GM21381 (cell line): Measurements from ENCODE around the gene MAPKAPK5.
"Not testable (repeated sequence)": the region's sequence is repeated elsewhere in the genome, so short reads cannot be mapped to it uniquely, and the experiment has no call there.

ENCODE experiments used
- ATAC-seq: cut with Tn5 transposase; IDR thresholded peaks from one replicate; pipeline ENCODE4 v1.9.1; 2021; ENCODE audit warnings: mild to moderate bottlenecking, moderate library complexity; ENCODE audit not compliant: unreplicated experiment

Gene MAPKAPK5

DNA sequence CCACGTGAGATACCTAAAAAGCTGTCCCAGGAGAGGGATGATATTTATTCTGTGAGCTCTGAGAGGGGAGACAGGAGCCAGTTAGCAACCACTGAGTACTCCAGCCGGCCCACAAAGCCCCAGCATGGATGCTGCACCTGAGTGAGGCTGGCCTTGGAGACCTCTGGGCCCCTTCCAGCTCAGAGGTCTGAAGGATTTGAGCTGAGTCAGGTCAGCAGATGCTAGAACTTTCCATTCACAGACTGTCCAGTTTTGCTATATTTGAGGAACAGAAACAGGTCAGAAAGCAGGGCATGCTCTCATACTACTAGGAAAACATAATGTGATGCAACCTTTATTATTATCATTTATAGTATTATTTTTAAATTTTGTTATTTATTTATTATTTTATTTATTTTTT, 15.0 kb upstream of the MAPKAPK5 start:
- ATAC-seq: no peak

DNA sequence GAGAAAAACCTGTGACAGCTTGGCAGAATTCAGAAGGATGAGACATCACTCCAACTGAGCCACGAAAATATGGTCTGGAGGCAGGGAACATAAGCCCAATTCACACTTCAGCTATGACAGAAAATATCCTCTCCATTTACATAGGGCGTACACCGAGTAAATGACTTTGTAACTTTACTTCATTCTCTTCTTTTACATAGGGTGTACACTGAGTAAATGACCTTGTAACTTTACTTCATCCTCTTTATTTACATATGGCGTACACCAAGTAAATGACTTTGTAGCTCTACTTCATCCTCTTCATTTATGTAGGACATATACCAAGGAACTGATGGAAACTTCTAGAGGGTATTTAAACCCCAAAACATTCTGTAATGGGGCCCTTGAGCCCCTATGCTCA, 14.1 kb upstream of the MAPKAPK5 start:
- no peak for ATAC-seq

DNA sequence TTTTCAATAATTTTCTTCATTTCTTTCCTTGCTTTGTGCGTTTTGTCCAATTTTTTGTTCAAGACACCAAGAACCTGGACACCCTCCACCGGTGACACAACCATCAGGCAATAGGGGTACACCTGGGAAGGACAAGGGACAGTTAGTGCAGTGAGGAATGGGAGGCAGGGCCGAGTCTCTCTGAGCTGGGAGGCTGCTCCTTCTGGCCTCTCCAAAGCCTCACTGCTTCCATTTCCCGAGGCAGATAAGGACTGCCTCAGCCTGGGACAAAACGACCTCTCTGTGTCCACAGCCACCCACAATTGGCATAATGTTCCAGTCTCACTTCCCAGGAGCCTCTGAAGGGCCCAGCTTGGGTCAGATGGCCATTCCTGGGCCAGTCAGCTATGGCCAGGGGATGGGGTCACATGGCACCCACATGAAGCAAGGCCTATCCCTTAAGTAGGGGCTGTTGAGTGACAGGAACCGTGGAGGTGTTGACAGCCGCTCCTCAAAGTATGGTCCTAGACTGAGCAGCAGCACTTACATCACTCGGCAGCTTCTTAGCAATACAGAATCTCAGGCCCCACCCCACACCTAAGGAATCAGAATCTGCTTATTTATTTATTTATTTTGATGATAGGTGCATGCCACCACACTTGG, 13.6 kb upstream of the MAPKAPK5 start:
- ATAC-seq: no peak

- not testable (repeated sequence) for ATAC-seq
Measured at GRCh38 chr12:111829635-111830034, 12.4 kb upstream of the MAPKAPK5 start.

DNA sequence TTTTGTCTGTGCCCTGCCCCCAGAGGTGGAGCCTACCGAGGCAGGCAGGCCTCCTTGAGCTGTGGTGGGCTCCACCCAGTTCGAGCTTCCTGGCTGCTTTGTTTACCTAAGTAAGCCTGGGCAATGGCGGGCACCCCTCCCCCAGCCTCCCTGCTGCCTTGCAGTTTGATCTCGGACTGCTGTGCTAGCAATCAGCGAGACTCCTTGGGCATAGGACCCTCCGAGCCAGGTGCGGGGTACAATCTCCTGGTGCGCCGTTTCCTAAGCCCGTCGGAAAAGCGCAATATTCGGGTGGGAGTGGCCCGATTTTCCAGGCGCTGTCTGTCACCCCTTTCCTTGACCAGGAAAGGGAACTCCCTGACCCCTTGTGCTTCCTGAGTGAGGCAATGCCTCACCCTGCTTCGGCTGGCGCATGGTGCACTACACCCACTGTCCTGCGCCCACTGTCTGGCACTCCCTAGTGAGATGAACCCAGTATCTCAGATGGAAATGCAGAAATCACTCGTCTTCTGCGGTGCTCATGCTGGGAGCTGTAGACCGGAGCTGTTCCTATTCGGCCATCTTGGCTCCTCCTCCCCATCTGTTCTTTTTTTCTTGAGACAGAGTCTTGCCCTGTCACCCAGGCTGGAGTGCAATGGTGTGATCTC, 7.2 kb upstream of the MAPKAPK5 start:
- ATAC-seq: not testable (repeated sequence)

- not testable (repeated sequence) for ATAC-seq
Measured at GRCh38 chr12:111835531-111836181, 6.4 kb upstream of the MAPKAPK5 start.

DNA sequence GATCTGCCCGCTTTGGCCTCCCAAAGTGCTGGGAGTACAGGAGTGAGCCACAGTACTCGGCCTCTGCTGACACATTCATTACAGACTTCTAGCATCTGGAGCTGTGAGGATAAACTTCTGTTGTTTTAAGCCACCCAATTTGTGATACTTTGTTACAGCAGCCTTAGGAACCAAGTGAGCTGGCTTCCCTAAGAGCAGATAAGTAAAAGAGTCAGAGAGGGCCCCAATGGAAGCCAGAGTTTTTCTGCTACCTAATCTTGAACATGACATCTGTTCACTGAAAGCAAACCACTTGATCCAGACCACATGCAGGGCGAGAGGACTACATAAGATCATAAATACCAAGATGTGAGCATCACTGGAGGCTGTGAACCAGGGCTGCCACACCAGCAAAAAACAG, 3.7 kb upstream of the MAPKAPK5 start:
- ATAC-seq: no peak

- ATAC-seq: no peak
Measured at GRCh38 chr12:111840807-111841206, 1.2 kb upstream of the MAPKAPK5 start.

GRCh38 chr12:111841236-111841749, 735 bp upstream of the MAPKAPK5 start:
- no peak for ATAC-seq

- peak; percentile 21 for ATAC-seq
Measured at GRCh38 chr12:111842556-111843396, 748 bp downstream of the MAPKAPK5 start.

DNA sequence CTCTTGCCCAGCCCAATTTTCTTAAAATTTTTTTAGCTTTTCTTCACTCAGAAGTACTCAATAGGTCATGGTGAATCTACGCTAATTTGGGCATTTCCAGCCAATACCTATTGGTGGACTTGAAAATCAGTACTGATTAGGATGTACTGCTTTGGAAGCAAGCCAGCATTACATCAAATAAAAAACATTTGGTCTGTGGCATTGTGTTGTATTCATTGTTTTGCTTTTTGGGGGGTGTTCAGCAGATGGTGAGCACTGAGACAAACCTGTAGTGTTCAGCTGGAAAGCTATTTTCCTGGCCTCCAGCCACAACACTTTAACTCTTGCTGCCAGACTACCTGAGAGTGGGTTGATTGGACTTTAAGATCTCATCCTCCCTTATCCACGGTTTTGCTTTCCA, 4.0 kb downstream of the MAPKAPK5 start:
- ATAC-seq: no peak

GRCh38 chr12:111850526-111850925, 8.5 kb downstream of the MAPKAPK5 start:
- ATAC-seq: no peak

DNA sequence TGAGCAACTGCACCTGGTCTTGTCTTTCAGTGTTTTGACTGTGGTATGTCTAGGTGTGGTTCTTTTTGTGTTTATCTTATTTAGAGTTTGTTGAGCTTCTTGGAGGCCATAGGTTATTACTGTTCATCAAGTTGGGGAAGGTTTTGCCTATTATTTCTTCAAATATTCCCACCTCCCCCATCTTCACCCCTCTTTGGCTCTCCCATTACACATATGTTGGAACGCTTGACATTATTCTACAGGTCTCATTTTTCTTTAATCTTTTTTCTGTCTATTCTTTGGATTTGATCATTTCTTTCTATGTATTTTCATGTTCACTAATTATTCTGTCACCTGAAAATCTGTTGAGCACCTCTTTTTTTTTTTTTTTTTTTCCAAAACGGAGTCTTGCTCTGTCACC, 16.2 kb downstream of the MAPKAPK5 start:
- no peak for ATAC-seq

GRCh38 chr12:111858778-111859177, 16.8 kb downstream of the MAPKAPK5 start:
- no peak for ATAC-seq

DNA sequence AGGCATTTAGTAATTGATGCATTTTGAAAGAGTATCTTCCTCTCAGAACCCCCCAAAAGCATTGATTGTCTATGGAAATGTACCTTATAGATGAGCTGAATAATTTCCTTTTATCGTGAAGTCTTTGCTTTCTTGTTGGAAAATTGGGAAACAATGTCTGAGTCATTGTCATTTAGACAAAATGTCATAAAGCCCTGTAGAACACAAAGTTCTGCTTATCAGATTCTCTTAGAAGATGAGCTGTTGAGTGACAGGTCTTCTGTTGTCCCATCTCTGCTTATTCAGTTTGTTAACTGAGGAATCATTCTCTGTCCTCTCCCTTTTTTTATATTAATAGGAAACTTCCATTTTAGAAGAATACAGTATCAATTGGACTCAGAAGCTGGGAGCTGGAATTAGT, 22.9 kb downstream of the MAPKAPK5 start:
- no peak for ATAC-seq

DNA sequence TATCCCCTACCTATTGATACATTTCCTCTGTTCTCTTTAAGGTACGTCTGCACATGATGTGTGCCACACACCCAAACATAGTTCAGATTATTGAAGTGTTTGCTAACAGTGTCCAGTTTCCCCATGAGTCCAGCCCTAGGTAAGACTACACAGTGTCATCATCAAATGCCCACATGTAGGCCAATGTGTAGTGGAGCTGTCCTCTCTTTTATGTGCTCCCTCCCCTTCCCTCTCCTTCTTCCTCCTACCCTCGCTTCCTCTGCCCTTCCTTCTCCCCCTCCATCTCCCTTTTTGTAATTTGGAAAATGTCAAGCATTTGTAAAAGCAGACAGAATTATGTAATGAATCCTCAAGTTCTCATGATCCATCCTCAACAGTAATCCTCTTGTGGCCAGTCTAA, 25.5 kb downstream of the MAPKAPK5 start:
- no peak for ATAC-seq

DNA sequence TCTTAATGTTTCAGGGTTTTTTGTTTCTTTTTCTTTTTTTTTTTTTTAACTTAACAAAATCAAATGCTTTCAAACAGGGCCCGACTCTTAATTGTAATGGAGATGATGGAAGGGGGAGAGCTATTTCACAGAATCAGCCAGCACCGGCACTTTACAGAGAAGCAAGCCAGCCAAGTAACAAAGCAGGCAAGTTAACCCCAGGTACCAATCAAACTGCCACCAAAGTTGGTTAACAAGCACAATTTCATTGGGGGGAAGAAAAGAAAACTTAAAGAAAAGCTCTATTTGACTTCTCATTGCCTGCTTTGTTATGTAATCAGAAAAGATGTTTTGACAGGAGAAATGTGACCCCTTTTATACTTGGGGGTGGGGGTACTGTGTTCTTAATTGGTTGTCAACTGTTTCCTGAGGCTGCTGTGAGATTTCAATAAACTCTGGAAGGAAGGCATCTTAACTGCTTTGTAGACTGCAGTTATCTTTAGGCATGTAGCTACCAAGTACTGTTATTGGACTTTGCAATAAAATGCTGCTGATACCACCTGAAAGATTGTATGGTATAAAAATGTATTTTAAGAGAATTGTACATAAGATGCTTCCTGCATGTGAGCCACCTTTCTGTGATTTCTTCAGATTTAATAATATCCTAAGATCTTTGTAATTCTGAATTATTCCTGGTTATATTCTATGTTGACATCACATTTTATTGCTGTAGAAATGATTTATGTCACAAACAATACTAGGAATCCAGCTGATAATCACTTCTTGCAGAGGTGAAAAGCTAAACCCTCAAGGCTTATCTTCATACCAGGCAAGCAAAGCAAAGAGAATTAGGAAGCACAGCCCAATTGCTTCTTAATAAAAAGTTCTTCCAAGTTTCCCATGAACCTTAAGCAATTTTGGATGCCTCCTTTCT, 26.9 kb downstream of the MAPKAPK5 start:
- no peak for ATAC-seq

DNA sequence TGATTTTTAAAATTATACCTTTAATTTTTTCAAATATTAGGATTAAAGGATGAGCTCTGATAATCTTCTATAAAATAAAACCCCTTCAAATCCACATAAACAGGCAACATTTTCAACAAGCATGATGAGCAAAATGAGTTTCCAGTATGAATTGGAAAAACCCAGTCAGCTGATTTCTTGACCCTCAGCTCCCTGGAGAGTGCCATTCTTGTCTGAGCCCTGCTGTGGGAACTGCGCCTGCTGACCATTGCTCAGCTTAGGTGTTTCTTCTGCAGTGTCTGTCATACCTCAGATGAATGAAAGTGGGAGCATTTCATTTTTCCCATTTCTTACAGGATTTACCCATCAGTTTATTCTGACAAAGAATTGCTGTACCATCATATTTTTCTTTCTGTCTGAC, 27.6 kb downstream of the MAPKAPK5 start:
- no peak for ATAC-seq

- no peak for ATAC-seq
Measured at GRCh38 chr12:111870216-111870615, 28.2 kb downstream of the MAPKAPK5 start.

- no peak for ATAC-seq
Measured at GRCh38 chr12:111870706-111871105, 28.7 kb downstream of the MAPKAPK5 start.
